ENCODE measurements around the gene FOXD3.
A peak's percentile ranks its signal among the peaks of the same experiment; 100 is the strongest.
"Not testable (repeated sequence)": the region's sequence is repeated elsewhere in the genome, so short reads cannot be mapped to it uniquely, and the experiment has no call there.

Gene FOXD3

GRCh38 chr1:63321066-63321784, 1.1 kb upstream of the FOXD3 start:
- no peak for DNase-seq

GRCh38 chr1:63321785-63322113, 618 bp upstream of the FOXD3 start:
- DNase-seq, result no peak

- DNase-seq, result peak; percentile 49
Measured at GRCh38 chr1:63322944-63323864, 837 bp downstream of the FOXD3 start.

GRCh38 chr1:63323865-63324778, 1.8 kb downstream of the FOXD3 start:
- DNase-seq, result no peak

GRCh38 chr1:63324779-63325119, 2.4 kb downstream of the FOXD3 start:
- no peak for DNase-seq

- no peak for DNase-seq
Measured at GRCh38 chr1:63325279-63325985, 3.1 kb downstream of the FOXD3 start.

- DNase-seq, result no peak
Measured at GRCh38 chr1:63326106-63326472, 3.7 kb downstream of the FOXD3 start.

- DNase-seq, result no peak
Measured at GRCh38 chr1:63326473-63327380, 4.4 kb downstream of the FOXD3 start.

GRCh38 chr1:63327417-63328054, 5.2 kb downstream of the FOXD3 start:
- peak; percentile 73 for DNase-seq

- DNase-seq, result no peak
Measured at GRCh38 chr1:63328122-63328521, 5.8 kb downstream of the FOXD3 start.

GRCh38 chr1:63328781-63329180, 6.4 kb downstream of the FOXD3 start:
- no peak for DNase-seq

GRCh38 chr1:63329621-63330330, 7.4 kb downstream of the FOXD3 start:
- DNase-seq, result no peak

GRCh38 chr1:63330331-63330916, 8.1 kb downstream of the FOXD3 start:
- no peak for DNase-seq

- DNase-seq, result no peak
Measured at GRCh38 chr1:63342402-63342801, 20.0 kb downstream of the FOXD3 start.

GRCh38 chr1:63343922-63344321, 21.6 kb downstream of the FOXD3 start:
- no peak for DNase-seq

- DNase-seq, result no peak
Measured at GRCh38 chr1:63350320-63350719, 28.0 kb downstream of the FOXD3 start.

- DNase-seq, result no peak
Measured at GRCh38 chr1:63352736-63353135, 30.4 kb downstream of the FOXD3 start.

- DNase-seq, result not testable (repeated sequence)
Measured at GRCh38 chr1:63356234-63356633, 33.9 kb downstream of the FOXD3 start.

- no peak for DNase-seq
Measured at GRCh38 chr1:63359561-63359960, 37.2 kb downstream of the FOXD3 start.

- no peak for DNase-seq
Measured at GRCh38 chr1:63362073-63362472, 39.7 kb downstream of the FOXD3 start.
